Uterus (tissue), 4 donors: ENCODE measurements around the gene MTSS2. TPM values are rescaled to one million over a fixed set of nuclear protein-coding genes. Genes with fewer than 3 reads are reported as not detected.

ENCODE experiments used
- DNase-seq, 2 donors: peaks; one replicate each; pipeline ENCODE4 v3.0.0-alpha.2; 2019 to 2020
- H3K27ac ChIP-seq, 2 donors: fragments of 200-600 bp; sonication (generic); 1 replicate in 1 of 2; 2 replicates in 1 of 2; pipeline ENCODE4 v1.5.1; 2016 to 2018
- H3K27me3 ChIP-seq, 2 donors: fragments of 200-600 bp; sonication (generic); one replicate each; pipeline ENCODE4 v1.5.1; 2018 to 2019; ENCODE audit warnings: control low read depth in 1 of 2
- H3K36me3 ChIP-seq, 2 donors: fragments of 200-600 bp; sonication (generic); one replicate each; pipeline ENCODE4 v1.5.1; 2019; ENCODE audit warnings: control low read depth in 1 of 2
- H3K4me1 ChIP-seq, 2 donors: fragments of 200-600 bp; sonication (generic); one replicate each; pipeline ENCODE4 v1.5.1; 2018 to 2019; ENCODE audit warnings: control low read depth in 1 of 2
- H3K4me3 ChIP-seq, 2 donors: fragments of 200-600 bp; sonication (generic); 1 replicate in 1 of 2; 2 replicates in 1 of 2; pipeline ENCODE4 v1.5.1; 2018 to 2019; ENCODE audit warnings: mild to moderate bottlenecking in 1 of 2
- H3K9me3 ChIP-seq, 2 donors: fragments of 200-600 bp; sonication (generic); one replicate each; pipeline ENCODE4 v1.5.1; 2019; ENCODE audit warnings: control low read depth in 1 of 2
- CTCF ChIP-seq, 4 experiments: fragments of 200-600 bp in 2 of 4; fragments of 450-650 bp in 2 of 4; sonication (generic) in 2 of 4; IDR thresholded peaks; one replicate each; pipeline ENCODE4 v1.5.1; 2016 to 2019; ENCODE audit warnings: antibody characterized with exemption in 4 of 4, mild to moderate bottlenecking in 2 of 4, moderate library complexity in 1 of 4
- POLR2A ChIP-seq, 2 donors: fragments of 450-650 bp; IDR thresholded peaks; one replicate each; pipeline ENCODE4 v1.6.1; 2016; ENCODE audit warnings: antibody characterized with exemption in 2 of 2, mild to moderate bottlenecking in 1 of 2, moderate library complexity in 1 of 2
- intact Hi-C: fragments of 100-400 bp; cut with DNase I; formaldehyde crosslinking; loops from one replicate; pipeline ENCODE4 v1.15.1; 2023; ENCODE audit warnings: low total_unique reads
- total RNA-seq, 4 donors: library from RNA; depleted of rRNA in 3 of 4; stranded (reverse); fragments of >200 nt in 3 of 4; gene quantifications; one replicate each; pipeline versions ENCODE4 v1.1.0 to v1.2.4, GENCODE V29; 2014 to 2023
- donor health status: DM: yes; HTN: yes; CAD: no.

MTSS2 gene
- total RNA-seq, 4 donors from 2014 or later: 11.2 to 142 (median 18.2) TPM

GRCh38 chr16:70700101-70701020, 14.5 kb upstream of the MTSS2 start:
- H3K9me3 ChIP-seq: no peaks in the 10 kb centered on the region
- peak in 1 of 2 donors; percentile 45 for DNase-seq
- peak overlapping the region; percentile 94 to 96 for H3K27ac ChIP-seq
- intact Hi-C loops: no loop called here
- H3K27me3 ChIP-seq: no peaks in the 10 kb centered on the region
- peaks cover 11 to 28% of the 10 kb centered on the region in 2 donors for H3K4me1 ChIP-seq
- TF ChIP-seq POLR2A (IDR thresholded peaks at IDR 0.05) (no peak), CTCF (IDR thresholded peaks at IDR 0.05) (no peak)
- no peak overlapping the region for H3K4me3 ChIP-seq
- no peaks in the 10 kb centered on the region for H3K36me3 ChIP-seq

GRCh38 chr16:70699696-70700095, 13.8 kb upstream of the MTSS2 start:
- no peak for DNase-seq
- TF ChIP-seq CTCF (IDR thresholded peaks at IDR 0.05) (no peak), POLR2A (IDR thresholded peaks at IDR 0.05) (no peak)
- Histone ChIP-seq H3K27me3 (no peaks in the 10 kb centered on the region), H3K4me1 (peaks cover 11 to 32% of the 10 kb centered on the region in 2 donors), H3K4me3 (no peak overlapping the region), H3K27ac (peak overlapping the region; percentile 94 to 96), H3K36me3 (no peaks in the 10 kb centered on the region), H3K9me3 (no peaks in the 10 kb centered on the region)
- intact Hi-C loops: no loop called here

- Histone ChIP-seq H3K4me1 (peaks cover 12 to 40% of the 10 kb centered on the region in 2 donors), H3K27me3 (no peaks in the 10 kb centered on the region), H3K9me3 (no peaks in the 10 kb centered on the region), H3K36me3 (no peaks in the 10 kb centered on the region), H3K27ac (no peak overlapping the region), H3K4me3 (no peak overlapping the region)
- no peak for DNase-seq
- no peak for TF ChIP-seq POLR2A (IDR thresholded peaks at IDR 0.05)
- intact Hi-C loops: no loop called here
Observed at GRCh38 chr16:70698901-70699300, 13.0 kb upstream of the MTSS2 start.

GRCh38 chr16:70697594-70698170, 11.8 kb upstream of the MTSS2 start:
- Histone ChIP-seq H3K27ac (peak overlapping the region; percentile 93 to 97), H3K27me3 (no peaks in the 10 kb centered on the region), H3K36me3 (no peaks in the 10 kb centered on the region), H3K4me3 (no peak overlapping the region), H3K4me1 (peaks cover 22 to 46% of the 10 kb centered on the region in 2 donors), H3K9me3 (no peaks in the 10 kb centered on the region)
- intact Hi-C loops: no loop called here
- peak in 1 of 2 donors; percentile 48 for DNase-seq
- TF ChIP-seq CTCF (IDR thresholded peaks at IDR 0.05) (peak in 1 of 4 experiments; percentile 19), POLR2A (IDR thresholded peaks at IDR 0.05) (no peak)

- Histone ChIP-seq H3K9me3 (no peaks in the 10 kb centered on the region), H3K27me3 (no peaks in the 10 kb centered on the region), H3K27ac (peak overlapping the region; percentile 93 to 97), H3K36me3 (no peaks in the 10 kb centered on the region), H3K4me1 (peaks cover 22 to 47% of the 10 kb centered on the region in 2 donors), H3K4me3 (no peak overlapping the region)
- TF ChIP-seq CTCF (IDR thresholded peaks at IDR 0.05) (no peak), POLR2A (IDR thresholded peaks at IDR 0.05) (no peak)
- no peak for DNase-seq
- intact Hi-C loops: no loop called here
Observed at GRCh38 chr16:70696952-70697593, 11.2 kb upstream of the MTSS2 start.
